Measurements from ENCODE around the gene LSM14B. TPM values are rescaled to one million over a fixed set of nuclear protein-coding genes. Genes with fewer than 3 reads are reported as not detected.

The LSM14B gene
- polyA plus RNA-seq, 5 donors, result 52.4 to 64.1 (median 58.2) TPM

GRCh38 chr20:62182469-62183425, 60.5 kb downstream of the LSM14B start, which contains the start of gene MTG2:
Gene MTG2, plus strand, starts transcription at chr20:62183028. Its CDS starts 10,393 bp downstream, at chr20:62193421.
- peak; percentile 92 to 94 for DNase-seq

GRCh38 chr20:62183426-62184142, 61.3 kb downstream of the LSM14B start:
- DNase-seq, result no peak

Other genes starting within 250 kb of the LSM14B start
- 10 to 100 TPM; 13.0 to 17.7 (median 15.9) TPM for gene TAF4, start 56.6 kb upstream of the LSM14B start, polyA plus RNA-seq (ENCODE audit: insufficient read depth in 1 of 5, insufficient read length in 5 of 5, low replicate concordance in 1 of 5)
- 100 to 1,000 TPM; 140 to 204 (median 158) TPM for gene PSMA7, start 20.9 kb downstream of the LSM14B start, polyA plus RNA-seq (ENCODE audit: insufficient read depth in 1 of 5, insufficient read length in 5 of 5, low replicate concordance in 1 of 5)
- 10 to 100 TPM; 19.2 to 26.8 (median 23.8) TPM for gene SS18L1, start 21.3 kb downstream of the LSM14B start, polyA plus RNA-seq (ENCODE audit: insufficient read depth in 1 of 5, insufficient read length in 5 of 5, low replicate concordance in 1 of 5)
- gene MTG2, start 60.6 kb downstream of the LSM14B start, polyA plus RNA-seq (ENCODE audit: insufficient read depth in 1 of 5, insufficient read length in 5 of 5, low replicate concordance in 1 of 5), result 10 to 100 TPM; 25.1 to 37.7 (median 32.4) TPM
- under 1 TPM in 1 of 5 donors, not detected in 4; 0.06 TPM for gene HRH3, start 97.8 kb downstream of the LSM14B start, polyA plus RNA-seq (ENCODE audit: insufficient read depth in 1 of 5, insufficient read length in 5 of 5, low replicate concordance in 1 of 5)
- 10 to 100 TPM; 25.8 to 32.7 (median 29.1) TPM for gene OSBPL2, start 116.0 kb downstream of the LSM14B start, polyA plus RNA-seq (ENCODE audit: insufficient read depth in 1 of 5, insufficient read length in 5 of 5, low replicate concordance in 1 of 5)
- gene ADRM1, start 180.5 kb downstream of the LSM14B start, polyA plus RNA-seq (ENCODE audit: insufficient read depth in 1 of 5, insufficient read length in 5 of 5, low replicate concordance in 1 of 5), result 10 to 100 TPM; 29.0 to 68.3 (median 37.5) TPM
- gene LAMA5, start 244.8 kb downstream of the LSM14B start, polyA plus RNA-seq (ENCODE audit: insufficient read depth in 1 of 5, insufficient read length in 5 of 5, low replicate concordance in 1 of 5), result 100 to 1,000 TPM in 3 of 5 donors, 10 to 100 TPM in 2; 92.3 to 207 (median 148) TPM